ENCODE measurements around the gene PANK4.

DNA sequence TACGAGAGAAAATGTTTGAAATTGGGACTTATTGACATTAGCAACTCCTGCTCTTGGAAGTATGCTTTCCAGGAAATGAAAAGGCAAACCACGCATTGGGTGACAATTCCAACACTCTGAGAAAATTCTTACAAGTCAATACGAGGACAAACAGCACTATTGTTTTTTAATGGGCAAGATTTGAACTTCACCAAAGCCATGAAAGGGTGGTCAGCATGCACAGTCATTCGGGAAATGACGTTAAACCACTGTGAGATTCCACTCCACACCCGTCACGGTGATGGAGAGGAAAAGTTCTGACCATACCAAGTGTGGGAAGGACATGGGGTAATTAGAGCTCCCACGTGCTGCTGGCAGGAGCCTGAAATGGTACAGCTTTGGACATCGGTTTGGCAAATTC is 48.0 kb upstream of the PANK4 start:
- TF ChIP-seq, protein P1, sequence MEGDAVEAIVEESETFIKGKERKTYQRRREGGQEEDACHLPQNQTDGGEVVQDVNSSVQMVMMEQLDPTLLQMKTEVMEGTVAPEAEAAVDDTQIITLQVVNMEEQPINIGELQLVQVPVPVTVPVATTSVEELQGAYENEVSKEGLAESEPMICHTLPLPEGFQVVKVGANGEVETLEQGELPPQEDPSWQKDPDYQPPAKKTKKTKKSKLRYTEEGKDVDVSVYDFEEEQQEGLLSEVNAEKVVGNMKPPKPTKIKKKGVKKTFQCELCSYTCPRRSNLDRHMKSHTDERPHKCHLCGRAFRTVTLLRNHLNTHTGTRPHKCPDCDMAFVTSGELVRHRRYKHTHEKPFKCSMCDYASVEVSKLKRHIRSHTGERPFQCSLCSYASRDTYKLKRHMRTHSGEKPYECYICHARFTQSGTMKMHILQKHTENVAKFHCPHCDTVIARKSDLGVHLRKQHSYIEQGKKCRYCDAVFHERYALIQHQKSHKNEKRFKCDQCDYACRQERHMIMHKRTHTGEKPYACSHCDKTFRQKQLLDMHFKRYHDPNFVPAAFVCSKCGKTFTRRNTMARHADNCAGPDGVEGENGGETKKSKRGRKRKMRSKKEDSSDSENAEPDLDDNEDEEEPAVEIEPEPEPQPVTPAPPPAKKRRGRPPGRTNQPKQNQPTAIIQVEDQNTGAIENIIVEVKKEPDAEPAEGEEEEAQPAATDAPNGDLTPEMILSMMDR (IDR thresholded peaks at IDR 0.05; ENCODE audit: insufficient read depth, low read depth, low read length) = no peak
- TF ChIP-seq EZH2 (IDR thresholded peaks at IDR 0.05; ENCODE audit: insufficient read depth, low read length) = no peak
